ENCODE measurements around the gene DMPK. TPM values are rescaled to one million over a fixed set of nuclear protein-coding genes. Genes with fewer than 3 reads are reported as not detected.

The DMPK gene
- total RNA-seq, 6 donors from 2014 or later = 24.2 to 192 (median 43.8) TPM

DNA sequence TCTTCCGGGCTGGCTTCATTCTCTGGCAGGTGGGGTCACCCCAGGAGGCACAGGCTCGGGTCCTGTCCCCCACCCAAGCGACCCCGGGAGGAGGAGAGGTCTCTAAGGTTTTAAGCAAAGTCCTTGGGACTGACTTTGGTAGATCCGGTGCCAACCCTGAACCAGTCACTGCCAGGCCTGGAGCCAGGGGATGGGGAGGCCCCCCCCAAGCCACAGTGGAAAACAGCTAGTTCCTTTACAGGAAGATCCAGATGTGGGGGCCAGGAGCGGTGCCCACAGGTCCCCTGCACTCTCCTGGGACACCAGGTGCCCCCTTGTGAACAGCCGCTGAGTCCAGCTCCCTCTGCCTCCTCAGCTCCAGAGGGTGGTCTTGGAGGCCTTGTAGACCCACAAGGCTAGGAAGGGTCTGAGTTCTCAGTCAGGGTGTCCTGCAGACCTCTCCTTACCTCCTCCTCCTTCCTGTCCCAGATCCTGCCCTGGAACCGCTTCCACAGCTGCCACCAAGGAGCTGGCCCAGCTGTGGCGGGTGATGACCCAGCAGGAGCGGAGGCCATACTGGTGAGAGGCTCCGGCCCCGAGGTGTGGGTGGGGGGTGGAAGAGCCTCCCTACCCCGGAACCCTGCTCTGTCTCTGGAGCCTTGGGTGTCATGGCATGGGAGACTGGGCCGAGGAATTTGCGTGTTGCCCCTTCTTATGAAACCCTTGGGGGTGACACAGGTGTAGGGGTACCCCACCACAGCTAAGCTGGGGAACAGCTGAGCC, 19.2 kb downstream of the DMPK start:
- Histone ChIP-seq H3K9me3 (no peaks in the 10 kb centered on the region), H3K36me3 (no peaks in the 10 kb centered on the region), H3K27ac (no peak overlapping the region), H3K4me1 (peaks cover 20 to 40% (median 23%) of the 10 kb centered on the region in 4 donors), H3K27me3 (peaks cover 0 to 3% (median 1%) of the 10 kb centered on the region in 4 donors), H3K4me3 (no peak overlapping the region)
- WGBS, 2 donors = 91 to 93% methylated on average over 7 to 15 of the region's 15 CpGs
- DNase-seq = no peak
- TF ChIP-seq, protein P1, sequence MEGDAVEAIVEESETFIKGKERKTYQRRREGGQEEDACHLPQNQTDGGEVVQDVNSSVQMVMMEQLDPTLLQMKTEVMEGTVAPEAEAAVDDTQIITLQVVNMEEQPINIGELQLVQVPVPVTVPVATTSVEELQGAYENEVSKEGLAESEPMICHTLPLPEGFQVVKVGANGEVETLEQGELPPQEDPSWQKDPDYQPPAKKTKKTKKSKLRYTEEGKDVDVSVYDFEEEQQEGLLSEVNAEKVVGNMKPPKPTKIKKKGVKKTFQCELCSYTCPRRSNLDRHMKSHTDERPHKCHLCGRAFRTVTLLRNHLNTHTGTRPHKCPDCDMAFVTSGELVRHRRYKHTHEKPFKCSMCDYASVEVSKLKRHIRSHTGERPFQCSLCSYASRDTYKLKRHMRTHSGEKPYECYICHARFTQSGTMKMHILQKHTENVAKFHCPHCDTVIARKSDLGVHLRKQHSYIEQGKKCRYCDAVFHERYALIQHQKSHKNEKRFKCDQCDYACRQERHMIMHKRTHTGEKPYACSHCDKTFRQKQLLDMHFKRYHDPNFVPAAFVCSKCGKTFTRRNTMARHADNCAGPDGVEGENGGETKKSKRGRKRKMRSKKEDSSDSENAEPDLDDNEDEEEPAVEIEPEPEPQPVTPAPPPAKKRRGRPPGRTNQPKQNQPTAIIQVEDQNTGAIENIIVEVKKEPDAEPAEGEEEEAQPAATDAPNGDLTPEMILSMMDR (IDR thresholded peaks at IDR 0.05) = no peak
- TF ChIP-seq EP300 (IDR thresholded peaks at IDR 0.05) = no peak
- no peak for TF ChIP-seq POLR2AphosphoS5 (IDR thresholded peaks at IDR 0.05)
- no peak for TF ChIP-seq POLR2A (IDR thresholded peaks at IDR 0.05)
- no peak for ATAC-seq (ENCODE audit: low FRiP score in 2 of 2)

DNA sequence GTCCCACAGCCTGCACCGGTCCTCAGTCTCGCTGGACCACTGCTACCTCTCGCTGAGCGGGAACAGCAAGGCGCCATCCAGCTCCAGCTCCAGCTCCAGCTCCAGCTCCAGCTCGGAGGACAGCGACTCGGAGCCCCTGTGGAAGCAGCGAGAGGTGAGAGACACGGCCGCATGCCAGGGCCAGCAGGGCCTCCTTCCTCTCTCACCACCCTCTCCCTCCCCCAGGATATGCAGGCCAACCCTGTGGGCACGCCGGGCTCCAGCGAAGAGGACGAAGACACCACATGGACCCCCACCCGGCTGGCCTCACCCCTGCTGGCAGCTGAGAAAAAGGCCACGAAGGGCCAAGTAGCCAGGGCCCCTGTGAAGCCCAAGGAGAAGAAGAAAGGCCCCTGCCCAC, 20.6 kb downstream of the DMPK start:
- WGBS, 2 donors = 87 to 91% methylated on average over 8 to 17 of the region's 17 CpGs
- H3K27ac ChIP-seq = no peak overlapping the region
- peak in 1 of 2 donors; percentile 78 for DNase-seq
- TF ChIP-seq EP300 (IDR thresholded peaks at IDR 0.05) (no peak), POLR2A (IDR thresholded peaks at IDR 0.05) (no peak), POLR2AphosphoS5 (IDR thresholded peaks at IDR 0.05) (no peak)
- TF ChIP-seq, protein P1 (IDR thresholded peaks at IDR 0.05) = no peak
- H3K9me3 ChIP-seq = no peaks in the 10 kb centered on the region
- peaks cover 10 to 26% (median 13%) of the 10 kb centered on the region in 4 donors for H3K4me1 ChIP-seq
- H3K27me3 ChIP-seq = no peaks in the 10 kb centered on the region
- ATAC-seq (ENCODE audit: low FRiP score in 2 of 2) = no peak
- H3K36me3 ChIP-seq = no peaks in the 10 kb centered on the region
- H3K4me3 ChIP-seq = no peak overlapping the region

DNA sequence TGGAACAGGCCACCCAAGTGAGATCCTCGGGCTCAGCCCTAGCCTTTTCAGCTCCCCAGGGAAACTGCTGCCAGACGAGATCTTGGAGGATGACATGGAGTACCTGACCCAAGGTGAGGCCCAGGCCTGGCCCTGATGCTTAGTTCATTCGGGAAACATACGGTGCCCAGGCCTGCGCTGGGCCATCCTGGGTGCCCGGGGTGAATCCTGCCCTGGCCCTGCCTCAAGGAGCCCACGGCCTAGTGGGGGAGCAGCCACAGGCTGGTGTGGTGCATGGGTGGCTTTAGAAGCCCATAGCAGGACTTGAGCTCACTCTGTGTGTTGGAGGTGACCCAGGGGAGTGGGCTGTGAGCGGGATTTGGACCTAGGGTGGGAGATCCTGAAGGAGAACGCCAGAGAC, 23.4 kb downstream of the DMPK start:
- no peak overlapping the region for H3K27ac ChIP-seq
- TF ChIP-seq EP300 (IDR thresholded peaks at IDR 0.05) = no peak
- TF ChIP-seq, protein P1 (IDR thresholded peaks at IDR 0.05) = no peak
- no peak for TF ChIP-seq POLR2A (IDR thresholded peaks at IDR 0.05)
- no peak for TF ChIP-seq POLR2AphosphoS5 (IDR thresholded peaks at IDR 0.05)
- 62 to 82% methylated on average over 2 to 6 of the region's 9 CpGs for WGBS, 2 donors

DNA sequence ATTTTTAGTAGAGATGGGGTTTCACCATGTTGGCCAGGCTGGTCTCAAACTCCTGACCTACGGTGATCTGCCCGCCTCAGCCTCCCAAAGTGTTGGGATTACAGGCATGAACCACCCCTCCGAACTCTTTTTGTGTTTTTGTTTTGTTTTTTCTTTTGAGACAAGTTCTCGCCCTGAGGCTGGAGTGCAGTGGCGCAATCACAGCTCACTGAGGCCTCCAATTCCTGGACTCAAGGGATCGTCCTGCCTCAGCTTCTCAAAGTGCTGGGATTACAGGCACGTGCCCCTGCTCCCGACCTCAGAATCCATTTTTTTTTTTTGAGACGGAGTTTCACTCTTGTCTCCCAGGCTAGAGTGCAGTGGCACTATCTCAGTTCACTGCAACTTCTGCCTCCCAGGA, 24.6 kb downstream of the DMPK start:
- Histone ChIP-seq H3K4me1 (no peaks in the 10 kb centered on the region), H3K4me3 (no peak overlapping the region), H3K9me3 (no peaks in the 10 kb centered on the region), H3K36me3 (no peaks in the 10 kb centered on the region), H3K27ac (no peak overlapping the region), H3K27me3 (no peaks in the 10 kb centered on the region)
- no peak for TF ChIP-seq EP300 (IDR thresholded peaks at IDR 0.05)
- ATAC-seq (ENCODE audit: low FRiP score in 2 of 2) = no peak
- 76 to 87% methylated on average over 9 of the region's 9 CpGs for WGBS, 2 donors
- no peak for DNase-seq

More for the DNA sequence above, 23.4 kb downstream of the DMPK start:
- no peaks in the 10 kb centered on the region for H3K9me3 ChIP-seq
- no peaks in the 10 kb centered on the region for H3K27me3 ChIP-seq
- H3K36me3 ChIP-seq = no peaks in the 10 kb centered on the region
- H3K4me1 ChIP-seq = peaks cover 0 to 1% (median under 1%) of the 10 kb centered on the region in 4 donors
- ATAC-seq (ENCODE audit: low FRiP score in 2 of 2) (no peak), DNase-seq (peak in 1 of 2 donors; percentile 42)
- H3K4me3 ChIP-seq = no peak overlapping the region

DNA sequence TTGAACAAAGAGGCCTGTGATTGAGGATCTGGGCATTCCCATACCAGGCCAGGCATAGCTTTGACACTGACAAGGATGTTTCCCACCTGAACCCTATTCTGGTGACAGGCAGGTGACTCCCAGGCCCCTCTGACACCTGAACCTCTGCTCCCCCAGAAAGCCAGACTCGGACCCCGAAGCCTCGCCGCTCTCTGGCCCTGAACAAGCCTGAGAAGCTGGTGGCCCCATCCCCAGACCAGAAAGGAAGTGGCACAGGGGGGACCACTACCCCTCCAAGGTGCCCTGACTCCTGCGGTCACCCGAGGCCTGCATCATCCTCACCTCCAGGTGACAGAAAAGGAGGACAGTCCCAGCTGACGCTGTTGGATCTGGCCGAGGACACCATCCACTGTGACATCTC, 28.0 kb downstream of the DMPK start:
- Histone ChIP-seq H3K4me3 (no peak overlapping the region), H3K4me1 (no peaks in the 10 kb centered on the region), H3K36me3 (no peaks in the 10 kb centered on the region), H3K27ac (no peak overlapping the region), H3K27me3 (no peaks in the 10 kb centered on the region), H3K9me3 (no peaks in the 10 kb centered on the region)
- DNase-seq = peak in 1 of 2 donors; percentile 48
- WGBS, 2 donors = 95% methylated on average over 8 of the region's 8 CpGs; no CpG with 5 or more reads in 1 of the 2 donors
- TF ChIP-seq POLR2AphosphoS5 (IDR thresholded peaks at IDR 0.05) (no peak), POLR2A (IDR thresholded peaks at IDR 0.05) (no peak), EP300 (IDR thresholded peaks at IDR 0.05) (no peak)
- TF ChIP-seq, protein P1 (IDR thresholded peaks at IDR 0.05) = no peak
- ATAC-seq (ENCODE audit: low FRiP score in 2 of 2) = no peak
